GM13976 (cell line): ENCODE measurements around the gene ZNF280D.

ENCODE experiments used
- DNase-seq: peaks from one replicate; pipeline ENCODE4 v3.0.0; 2012; ENCODE audit warnings: low spot score
- in situ Hi-C: fragments of 300-500 bp; cut with MboI; formaldehyde crosslinking; loops from one replicate; pipeline ENCODE4 v1.12.0; 2022; ENCODE audit warnings: low sequenced_read_pairs, mixed read lengths, inconsistent platforms; ENCODE audit not compliant: unreplicated experiment
- TF ChIP-seq, protein P1 (sequence below): IDR thresholded peaks from 2 replicates; pipeline ENCODE4 v1.5.1; 2012; ENCODE audit warnings: borderline replicate concordance, mild to moderate bottlenecking; ENCODE audit not compliant: insufficient read depth; ENCODE audit errors: extremely low read depth, missing control alignments, control extremely low read depth

The ZNF280D gene

DNA sequence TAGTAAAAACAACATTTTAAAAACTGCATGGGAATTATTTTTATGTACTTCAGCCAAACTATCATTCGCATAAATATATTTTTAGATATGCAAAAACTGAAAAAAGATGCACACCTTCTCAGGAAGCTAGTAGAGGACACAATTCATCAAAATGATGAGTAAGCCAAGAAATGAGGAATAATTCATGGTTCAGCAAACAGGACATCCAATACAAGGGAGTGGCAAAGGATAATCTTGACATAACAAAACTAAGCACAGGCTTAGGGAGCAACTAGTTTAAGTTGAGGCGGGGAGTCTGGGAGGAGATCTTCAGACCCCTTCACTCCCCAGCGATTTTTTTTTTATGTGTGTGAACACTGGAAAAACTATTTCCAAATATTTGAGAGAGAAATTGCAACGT, 93.7 kb downstream of the ZNF280D start:
- TF ChIP-seq, protein P1, sequence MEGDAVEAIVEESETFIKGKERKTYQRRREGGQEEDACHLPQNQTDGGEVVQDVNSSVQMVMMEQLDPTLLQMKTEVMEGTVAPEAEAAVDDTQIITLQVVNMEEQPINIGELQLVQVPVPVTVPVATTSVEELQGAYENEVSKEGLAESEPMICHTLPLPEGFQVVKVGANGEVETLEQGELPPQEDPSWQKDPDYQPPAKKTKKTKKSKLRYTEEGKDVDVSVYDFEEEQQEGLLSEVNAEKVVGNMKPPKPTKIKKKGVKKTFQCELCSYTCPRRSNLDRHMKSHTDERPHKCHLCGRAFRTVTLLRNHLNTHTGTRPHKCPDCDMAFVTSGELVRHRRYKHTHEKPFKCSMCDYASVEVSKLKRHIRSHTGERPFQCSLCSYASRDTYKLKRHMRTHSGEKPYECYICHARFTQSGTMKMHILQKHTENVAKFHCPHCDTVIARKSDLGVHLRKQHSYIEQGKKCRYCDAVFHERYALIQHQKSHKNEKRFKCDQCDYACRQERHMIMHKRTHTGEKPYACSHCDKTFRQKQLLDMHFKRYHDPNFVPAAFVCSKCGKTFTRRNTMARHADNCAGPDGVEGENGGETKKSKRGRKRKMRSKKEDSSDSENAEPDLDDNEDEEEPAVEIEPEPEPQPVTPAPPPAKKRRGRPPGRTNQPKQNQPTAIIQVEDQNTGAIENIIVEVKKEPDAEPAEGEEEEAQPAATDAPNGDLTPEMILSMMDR: no peak
- in situ Hi-C loops: no loop called here
- DNase-seq: no peak

DNA sequence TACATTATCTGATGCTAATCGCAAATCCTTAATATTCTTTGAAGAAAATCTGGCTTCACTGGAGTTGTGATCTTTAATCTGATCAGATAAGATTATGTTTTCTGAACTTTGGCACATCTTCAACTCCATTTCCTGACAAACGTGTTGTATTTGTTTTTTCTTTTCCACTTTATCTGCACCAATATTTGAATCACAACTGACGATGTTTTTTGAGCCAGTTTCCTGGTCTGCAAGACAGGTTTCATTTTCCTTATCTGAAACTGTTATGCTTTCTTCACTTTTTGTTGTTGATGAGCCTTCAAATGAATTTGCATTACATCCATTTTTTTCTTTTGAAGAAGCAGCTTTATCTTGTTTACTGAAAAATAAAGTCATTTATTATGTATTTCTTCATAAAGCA, 101.5 kb downstream of the ZNF280D start:
- TF ChIP-seq, protein P1: no peak
- no peak for DNase-seq

DNA sequence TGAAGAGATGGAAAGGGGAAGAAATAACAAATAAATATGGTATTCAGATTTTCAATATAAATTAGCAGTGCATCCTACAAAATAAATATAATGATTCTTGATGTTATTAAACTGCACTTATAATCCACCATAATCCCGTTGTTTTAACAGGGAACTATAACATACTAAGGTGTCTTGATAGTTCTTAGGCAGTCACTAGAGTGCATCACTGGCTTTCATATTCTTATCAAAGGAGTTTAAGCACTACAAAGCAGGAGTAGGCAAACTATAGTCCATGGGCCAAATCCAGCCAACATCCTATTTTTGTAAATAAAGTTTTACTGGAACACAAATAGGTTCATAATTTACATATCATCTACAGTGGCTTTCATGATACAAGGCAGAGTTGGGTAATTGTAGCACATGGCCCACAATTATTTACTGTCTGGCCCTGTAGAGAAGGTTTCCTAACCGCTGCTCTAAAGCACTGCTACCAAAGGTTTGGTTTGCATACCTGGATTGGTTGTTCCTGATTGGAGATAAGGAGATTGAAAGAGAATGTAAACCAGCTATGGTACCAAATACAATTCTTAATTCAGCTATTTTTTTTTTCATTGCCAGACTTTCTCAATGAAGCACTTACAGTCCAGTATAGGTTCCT, 104.3 kb downstream of the ZNF280D start:
- TF ChIP-seq, protein P1: no peak
- DNase-seq: no peak
- in situ Hi-C loops: no loop called here

More for the DNA sequence above, 101.5 kb downstream of the ZNF280D start:
- in situ Hi-C loops: no loop called here

DNA sequence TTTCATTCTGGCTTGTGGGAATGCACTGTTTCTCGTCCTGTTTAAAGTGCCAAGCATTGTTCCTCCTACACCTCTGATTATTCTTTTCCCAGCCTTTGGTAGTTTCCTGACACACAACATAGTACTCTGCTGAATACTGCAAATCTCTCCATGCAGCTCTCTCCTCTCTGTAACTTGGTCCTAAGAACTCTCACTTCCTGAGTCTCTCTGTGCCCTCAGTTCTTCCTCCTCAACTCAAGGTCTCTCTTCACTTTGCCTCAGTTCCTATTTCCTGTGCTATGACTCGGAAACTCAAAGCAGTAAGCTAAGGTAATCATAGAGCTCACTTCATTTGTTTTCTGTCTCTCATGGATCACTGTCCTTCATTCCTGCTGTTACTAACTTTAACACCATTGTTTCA, 113.4 kb downstream of the ZNF280D start:
- in situ Hi-C loops: no loop called here
- TF ChIP-seq, protein P1: no peak
- no peak for DNase-seq

DNA sequence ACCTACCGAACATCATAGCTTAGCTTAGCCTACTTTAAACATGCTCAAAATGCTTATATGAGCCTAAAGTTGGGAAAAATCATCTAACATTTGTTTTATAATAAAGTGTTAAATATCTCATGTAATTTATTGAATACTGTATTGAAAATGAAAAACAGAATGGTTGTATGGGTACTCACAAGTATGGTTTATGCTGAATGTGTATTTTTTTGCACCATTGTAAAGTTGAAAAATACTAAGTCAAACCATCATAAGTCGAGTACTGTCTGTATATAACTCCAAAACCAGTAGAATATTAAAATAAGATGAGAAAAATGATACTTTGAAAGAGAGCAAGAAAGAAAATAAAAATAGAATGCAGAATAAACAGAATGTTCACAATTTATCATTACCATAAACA, 115.7 kb downstream of the ZNF280D start:
- TF ChIP-seq, protein P1: no peak
- DNase-seq: no peak
- in situ Hi-C loops: no loop called here

DNA sequence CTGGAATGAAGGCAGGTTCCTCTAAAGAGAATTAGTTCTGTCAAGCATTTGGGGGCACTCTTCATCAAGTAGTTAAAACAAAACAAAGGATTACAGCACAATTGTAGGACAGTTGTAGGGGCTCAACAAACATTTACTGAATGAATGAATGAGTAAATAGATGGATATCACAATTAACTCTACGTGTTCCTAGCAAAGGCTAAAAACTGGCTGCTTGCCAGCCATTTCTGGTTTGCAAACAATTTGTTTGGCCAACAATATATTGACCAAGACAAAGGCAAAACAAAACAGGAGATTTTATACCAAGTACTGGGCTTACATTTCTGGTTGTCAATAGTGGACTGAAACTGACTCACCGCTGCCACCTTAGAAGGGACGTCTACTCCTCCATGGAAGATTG, 116.8 kb downstream of the ZNF280D start:
- TF ChIP-seq, protein P1: no peak
- no peak for DNase-seq
- in situ Hi-C loops: no loop called here
